Measurements from ENCODE around the gene USP14.
"Not testable (repeated sequence)": the region's sequence is repeated elsewhere in the genome, so short reads cannot be mapped to it uniquely, and the experiment has no call there.

GRCh38 chr18:142624-143296 is 15.6 kb upstream of the USP14 start:
- TF ChIP-seq, protein P1, sequence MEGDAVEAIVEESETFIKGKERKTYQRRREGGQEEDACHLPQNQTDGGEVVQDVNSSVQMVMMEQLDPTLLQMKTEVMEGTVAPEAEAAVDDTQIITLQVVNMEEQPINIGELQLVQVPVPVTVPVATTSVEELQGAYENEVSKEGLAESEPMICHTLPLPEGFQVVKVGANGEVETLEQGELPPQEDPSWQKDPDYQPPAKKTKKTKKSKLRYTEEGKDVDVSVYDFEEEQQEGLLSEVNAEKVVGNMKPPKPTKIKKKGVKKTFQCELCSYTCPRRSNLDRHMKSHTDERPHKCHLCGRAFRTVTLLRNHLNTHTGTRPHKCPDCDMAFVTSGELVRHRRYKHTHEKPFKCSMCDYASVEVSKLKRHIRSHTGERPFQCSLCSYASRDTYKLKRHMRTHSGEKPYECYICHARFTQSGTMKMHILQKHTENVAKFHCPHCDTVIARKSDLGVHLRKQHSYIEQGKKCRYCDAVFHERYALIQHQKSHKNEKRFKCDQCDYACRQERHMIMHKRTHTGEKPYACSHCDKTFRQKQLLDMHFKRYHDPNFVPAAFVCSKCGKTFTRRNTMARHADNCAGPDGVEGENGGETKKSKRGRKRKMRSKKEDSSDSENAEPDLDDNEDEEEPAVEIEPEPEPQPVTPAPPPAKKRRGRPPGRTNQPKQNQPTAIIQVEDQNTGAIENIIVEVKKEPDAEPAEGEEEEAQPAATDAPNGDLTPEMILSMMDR (IDR thresholded peaks at IDR 0.05; ENCODE audit: borderline replicate concordance, extremely low read depth, low read length, poor library complexity, severe bottlenecking) = not testable (repeated sequence)
- TF ChIP-seq EZH2 (IDR thresholded peaks at IDR 0.05; ENCODE audit: borderline replicate concordance, low read depth, low read length, severe bottlenecking) = not testable (repeated sequence)

Data from DND-41 (cell line).